HG03521 (cell line): ENCODE data around the gene LARP1.
A peak's percentile ranks its signal among the peaks of the same experiment; 100 is the strongest.
"Not testable (repeated sequence)": the region's sequence is repeated elsewhere in the genome, so short reads cannot be mapped to it uniquely, and the experiment has no call there.

ENCODE experiments used
- ATAC-seq: cut with Tn5 transposase; IDR thresholded peaks from one replicate; pipeline ENCODE4 v1.9.1; 2021; ENCODE audit warnings: mild to moderate bottlenecking, moderate library complexity; ENCODE audit not compliant: unreplicated experiment

The LARP1 gene

DNA sequence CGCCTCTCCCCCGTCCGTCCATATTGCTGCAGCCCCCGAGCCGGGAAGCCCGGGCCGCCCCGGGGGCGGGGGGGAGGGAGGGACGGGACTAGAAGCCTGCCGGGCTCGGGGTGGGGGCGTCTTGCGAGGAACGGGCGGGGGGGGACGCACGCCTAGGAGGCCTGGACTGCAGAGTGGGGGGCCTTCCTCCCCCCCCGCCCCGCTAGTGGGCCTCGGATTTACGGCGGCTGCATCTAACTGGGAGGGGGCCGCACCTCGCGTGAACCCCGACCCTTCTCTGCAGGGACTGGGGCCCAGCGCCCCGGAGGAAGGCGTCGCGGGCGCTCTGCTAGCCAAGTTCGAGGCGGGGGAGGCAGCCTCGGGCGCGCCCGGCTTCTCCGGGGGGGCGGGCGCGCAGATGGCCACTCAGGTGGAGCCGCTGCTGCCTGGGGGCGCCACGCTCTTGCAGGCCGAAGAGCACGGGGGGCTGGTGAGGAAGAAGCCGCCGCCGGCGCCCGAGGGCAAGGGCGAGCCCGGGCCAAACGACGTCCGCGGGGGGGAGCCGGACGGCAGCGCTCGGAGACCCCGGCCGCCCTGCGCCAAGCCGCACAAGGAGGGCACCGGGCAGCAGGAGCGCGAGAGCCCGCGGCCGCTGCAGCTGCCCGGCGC lies at the start of gene LARP1:
TSS of gene LARP1 (plus strand) at position 17 of the 648 bp plus-strand sequence. CDS start at position 398, 381 bp downstream.
- ATAC-seq, result no peak

DNA sequence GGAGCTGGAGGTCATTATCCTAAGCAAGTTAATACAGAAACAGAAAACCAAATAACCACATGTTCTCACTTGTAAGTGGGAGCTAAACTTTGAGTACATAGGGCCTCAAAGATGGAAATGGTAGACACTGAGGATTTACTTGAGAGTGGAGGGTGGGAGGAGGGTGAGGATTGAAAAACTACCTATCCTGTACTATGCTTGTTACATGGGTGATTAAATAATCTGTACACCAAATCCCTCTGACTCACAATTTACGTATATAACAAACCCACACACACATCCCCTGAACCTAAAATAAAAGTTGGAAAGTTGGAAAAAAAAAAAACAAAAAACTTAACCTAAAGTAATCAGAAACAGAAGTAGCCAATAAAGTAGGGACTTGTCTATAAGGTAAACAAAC lies 48.8 kb upstream of the LARP1 start:
- ATAC-seq, result no peak

DNA sequence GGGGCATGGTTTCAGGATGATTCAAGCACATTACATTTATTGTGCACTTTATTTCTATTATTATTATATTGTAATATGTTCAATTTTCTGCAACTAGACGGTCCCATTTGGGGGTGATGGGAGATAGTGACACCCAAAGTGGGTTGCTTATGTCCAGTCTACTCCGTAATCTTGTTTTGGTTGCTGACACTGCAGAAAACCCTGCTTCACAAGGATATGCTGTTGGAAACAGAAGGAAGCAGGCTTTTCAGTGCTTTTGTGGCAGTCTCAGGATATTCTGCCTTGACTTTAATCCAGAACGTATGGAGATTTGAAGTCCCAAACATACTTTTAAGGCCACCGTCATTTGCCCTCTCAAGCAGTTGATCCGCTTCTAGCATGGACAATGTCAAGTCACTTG lies 47.5 kb upstream of the LARP1 start:
- ATAC-seq, result no peak

DNA sequence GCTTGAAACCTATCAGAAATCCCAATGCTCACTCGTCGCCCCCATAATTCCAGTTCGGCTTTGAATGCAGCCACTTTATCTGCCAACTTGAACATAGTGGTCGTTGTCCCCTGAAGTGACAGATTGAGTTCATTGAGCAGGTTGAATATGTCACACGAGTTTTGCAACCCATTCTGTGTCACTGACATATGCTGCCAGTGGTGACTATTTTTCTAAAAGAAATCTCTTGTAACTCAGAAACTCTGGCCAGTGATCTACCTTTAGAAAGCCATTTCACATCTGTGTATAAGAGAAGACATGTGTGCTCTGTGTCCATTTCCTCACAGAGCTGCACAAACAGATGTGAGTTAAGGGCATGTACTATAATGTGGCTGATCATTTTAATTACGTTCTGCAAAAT lies 47.0 kb upstream of the LARP1 start:
- ATAC-seq, result no peak

DNA sequence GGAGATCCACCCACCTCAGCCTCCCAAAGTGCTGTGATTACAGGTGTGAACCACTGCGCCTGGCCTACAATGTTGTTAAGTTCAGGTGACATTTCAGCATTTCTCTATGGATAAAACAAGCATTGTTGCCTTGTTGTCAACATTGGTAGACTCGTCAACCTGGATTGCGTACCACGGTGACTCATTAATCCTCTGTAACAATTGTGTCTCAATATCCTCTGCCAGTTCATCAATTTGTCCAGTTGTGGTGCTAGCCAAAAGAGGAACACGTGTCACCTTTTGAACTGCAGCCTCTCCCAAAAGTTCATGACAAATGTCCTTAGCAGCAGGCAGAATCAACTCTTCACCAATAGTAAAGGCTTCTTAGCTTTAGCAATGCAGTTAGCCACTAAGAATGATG lies 46.3 kb upstream of the LARP1 start:
- ATAC-seq, result no peak

DNA sequence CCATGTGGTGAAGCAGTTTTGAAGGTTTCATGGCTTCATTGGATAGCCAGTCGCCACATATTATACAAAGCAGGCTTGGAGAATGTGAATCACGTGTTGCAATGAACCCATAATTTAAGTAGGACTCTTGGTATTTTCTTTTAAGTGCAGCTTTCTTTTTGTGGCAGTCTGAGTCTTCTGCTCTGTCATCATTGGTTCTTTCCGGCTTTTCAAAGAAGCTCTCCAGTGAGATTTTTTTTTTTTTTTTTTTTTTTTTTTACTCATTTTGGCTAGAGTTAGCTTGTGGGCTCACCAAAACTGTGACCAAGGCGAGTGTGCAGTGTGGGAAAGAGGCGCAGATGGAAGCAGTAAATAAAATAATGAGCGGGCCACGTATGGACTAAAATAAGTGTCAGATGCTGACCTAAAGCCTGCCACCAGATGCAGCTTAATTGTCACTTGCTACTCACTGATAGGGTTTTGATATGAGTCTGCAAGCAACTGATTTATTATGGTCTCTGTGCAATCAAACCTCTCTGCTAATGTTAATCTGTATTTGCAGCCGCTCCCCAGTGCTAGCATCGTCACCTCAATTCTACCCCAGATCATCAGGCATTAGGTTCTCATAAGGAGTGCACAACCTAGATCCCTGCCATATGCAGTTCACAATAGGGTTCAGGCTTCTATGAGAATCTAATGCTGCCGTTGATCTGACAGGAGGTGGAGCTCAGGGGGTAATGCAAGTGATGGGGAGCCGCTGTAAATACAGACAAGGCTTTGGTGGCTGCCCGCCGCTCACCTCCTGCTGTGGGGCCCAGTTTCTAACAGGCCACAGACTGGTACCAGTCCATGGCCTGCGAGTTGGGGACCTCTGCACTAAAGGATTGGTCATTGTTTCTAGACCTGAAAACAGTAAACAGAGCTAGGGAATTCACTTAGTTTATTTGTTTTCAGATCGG lies 45.5 kb upstream of the LARP1 start:
- no peak for ATAC-seq

DNA sequence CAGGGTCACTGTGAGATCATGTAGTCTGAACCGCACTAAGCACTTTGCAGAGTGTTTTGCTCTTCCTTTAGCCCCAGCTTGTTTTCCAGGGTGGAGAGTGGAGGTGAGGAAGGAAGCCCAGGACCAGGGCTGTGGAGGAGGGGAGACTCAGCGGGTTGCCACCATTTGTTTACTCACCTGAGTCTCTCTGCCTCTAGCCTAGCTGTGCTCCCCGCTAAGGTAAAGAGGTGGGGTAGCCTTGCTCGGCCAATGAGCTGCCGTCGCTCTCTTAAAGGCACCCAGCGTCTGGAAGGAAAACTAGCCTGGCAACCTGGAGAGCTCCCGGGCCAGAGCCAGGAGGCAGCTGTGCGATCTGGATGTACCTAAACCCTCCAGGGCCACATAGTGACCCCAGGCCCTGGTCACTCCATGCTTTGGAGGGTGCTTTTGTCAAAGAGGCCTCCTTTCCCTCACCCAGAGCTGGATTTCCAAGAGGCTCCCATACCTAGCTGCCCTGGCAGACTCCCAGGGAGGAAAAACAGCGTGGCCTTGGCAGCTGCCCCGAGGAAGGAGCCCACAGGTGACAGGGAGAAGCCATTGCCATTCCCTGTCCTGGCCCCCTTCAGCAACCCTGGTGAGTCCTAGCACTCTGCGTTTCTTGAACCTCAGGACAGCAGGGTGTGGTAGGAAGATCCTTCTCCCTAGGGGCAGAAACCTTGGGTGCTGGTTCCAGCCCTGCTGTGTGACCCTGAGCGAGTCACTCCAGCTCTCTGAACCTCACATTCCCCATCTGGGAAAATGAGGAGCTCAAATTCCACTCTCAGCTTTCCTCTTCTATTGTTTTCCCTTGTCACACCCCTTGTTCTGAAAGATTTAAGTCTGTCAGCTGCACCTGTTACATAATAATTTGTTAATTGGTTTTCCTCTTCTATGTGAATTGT lies 42.4 kb upstream of the LARP1 start:
- ATAC-seq, result no peak

DNA sequence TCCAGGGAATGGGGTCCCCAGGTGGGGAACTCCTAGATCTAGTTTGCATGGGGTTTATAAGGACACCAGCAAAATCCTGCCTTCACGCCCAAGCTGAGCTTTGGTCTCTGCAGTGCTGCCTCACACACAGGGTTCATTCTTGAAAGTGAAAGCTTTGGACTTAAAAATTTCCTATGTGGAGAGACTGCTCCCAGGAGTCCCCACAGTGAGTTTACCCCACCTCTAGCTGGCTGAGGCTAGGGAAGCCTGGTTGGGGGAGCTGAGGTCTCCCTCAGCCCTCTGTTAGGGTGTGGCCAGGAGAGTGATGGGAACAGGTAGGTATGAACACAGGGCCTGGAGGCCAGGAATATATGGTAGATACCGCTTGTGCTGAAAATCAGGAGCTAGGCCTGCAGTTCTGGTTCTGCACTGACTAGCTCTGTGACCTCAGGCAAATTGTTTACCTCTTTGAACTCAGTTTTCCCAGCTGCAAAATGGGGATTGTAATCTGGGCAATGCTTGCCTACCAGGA lies 41.5 kb upstream of the LARP1 start:
- no peak for ATAC-seq

DNA sequence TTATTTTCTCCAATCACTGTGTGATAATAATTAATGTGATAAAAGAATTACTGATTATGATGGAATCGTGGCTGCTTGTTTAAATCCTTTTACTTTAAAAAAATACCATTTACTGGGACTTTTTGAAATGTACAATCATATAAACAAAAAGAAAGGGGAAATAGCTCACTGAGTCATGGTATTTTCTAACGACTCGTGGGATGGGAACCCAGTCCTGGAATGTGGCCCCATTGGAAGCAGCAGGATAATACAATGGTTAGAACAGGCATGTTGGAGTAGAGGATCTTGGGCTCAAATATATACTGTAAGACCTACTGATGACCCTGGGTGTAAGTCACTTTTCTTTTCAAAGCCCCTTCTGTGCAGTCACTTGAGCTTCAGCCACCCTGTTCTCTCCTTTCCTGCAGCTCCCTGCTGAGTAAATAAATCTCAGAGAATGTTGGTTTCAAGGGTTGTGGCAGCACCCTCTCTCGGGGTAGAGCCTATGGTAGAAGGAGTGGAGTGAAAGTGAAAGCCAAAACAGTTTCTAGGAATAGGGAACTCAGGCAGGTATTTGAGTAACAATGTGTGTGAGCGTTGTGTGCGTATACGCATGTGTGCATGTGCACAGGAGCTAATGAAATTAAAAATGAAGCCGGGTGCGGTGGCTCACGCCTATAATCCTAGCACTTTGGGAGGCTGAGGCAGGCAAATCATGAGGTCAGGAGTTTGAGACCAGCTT lies 40.8 kb upstream of the LARP1 start:
- ATAC-seq, result peak; percentile 77

DNA sequence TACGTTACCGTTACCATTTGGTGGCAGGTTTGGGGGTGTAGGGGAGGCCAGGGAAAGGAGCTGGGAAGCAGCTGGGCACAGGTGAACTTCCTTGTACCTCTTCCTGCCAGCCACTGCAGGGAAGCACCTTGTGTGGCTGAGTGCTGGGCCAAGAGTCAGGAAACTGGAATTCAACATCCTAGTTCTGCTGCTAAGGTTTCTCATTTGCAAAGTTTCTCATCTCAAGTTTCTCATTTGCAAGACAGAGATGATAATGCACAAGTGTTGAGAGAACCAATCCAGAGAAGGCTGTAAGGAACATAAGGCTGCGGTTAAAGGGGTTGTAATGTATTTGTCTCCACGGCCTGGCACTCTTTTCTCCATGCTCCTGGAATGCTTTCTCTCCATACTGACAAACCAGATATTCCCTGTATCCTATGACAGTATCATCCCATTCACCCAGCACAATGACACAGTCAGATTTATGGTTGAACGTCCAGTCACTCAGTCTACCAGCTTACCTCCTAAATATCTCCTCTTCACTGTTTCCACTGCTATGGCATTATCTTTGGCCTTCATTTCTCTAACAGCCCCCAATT lies 33.6 kb upstream of the LARP1 start:
- no peak for ATAC-seq

DNA sequence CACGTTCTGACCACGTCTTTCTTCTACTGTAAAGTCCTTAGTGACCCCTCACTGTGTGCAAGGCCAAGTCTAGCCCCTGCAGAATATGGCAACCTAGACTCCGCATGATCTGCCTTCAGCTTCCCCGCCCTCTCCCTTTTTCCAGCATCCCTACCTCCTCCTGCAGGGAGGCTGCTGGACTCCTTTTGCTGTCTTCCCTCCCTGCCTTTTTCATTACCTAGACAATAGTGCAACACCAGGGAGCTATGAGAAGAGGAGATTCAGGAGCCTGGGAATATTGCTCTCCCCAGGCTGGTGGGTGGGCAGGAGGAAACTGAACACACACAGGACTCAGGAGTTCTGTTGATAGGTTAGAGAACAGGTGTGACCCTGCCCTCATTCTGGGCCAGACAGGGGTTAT lies 33.1 kb upstream of the LARP1 start:
- no peak for ATAC-seq

DNA sequence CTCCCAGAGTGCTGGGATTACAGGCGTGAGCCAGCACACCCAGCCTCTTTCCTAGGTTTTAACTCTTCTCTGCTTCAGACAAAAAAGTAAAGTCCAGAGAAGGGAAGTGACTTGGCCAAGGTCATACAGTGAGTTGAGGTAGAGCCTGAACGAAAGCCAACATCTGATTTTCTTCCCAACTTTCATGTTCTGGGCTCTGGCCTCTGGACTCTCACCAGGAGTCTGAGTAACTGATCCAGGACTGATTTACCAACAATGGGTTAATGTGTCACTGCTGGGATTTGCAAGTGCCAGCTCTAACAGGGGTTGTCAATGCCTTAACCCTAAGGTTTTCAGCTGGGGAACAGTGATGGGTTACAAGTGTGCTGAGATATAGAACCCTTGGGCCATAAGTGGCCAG lies 32.2 kb upstream of the LARP1 start:
- no peak for ATAC-seq

DNA sequence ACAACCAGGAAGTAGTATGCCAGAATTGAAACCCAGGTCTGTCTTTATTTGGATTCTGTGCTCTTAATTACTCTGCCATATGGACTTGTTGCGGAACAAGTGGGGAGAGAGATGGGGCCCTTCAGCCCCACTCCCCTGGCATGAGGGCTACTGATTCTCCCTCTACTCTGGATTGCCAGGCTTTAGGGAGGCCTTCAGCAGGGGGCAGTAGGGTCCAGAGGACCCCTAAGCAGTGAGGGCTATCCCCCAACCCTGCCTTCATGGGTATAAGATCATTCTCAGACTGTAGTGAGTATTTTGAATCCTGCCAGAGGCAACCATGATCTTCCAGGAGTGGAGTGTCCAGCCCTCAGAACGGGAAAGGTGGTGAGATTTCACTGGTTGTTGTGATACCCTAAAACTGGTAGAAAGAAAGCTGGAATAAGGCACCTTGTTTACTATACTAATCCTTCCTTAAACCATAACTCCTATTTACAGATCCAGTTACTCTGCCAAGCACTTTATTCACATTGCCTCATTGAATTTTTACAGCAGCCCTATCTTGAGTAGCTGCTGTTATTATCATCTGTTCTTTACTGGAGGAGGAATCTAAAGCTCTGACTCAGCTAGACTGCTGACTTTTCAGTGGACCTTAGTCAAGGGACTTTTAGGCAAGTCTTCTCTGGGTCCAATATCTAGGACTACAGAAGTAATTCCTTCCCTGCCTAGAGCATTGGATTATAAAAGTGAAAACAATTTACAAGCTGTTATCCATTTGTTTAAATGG lies 31.3 kb upstream of the LARP1 start:
- ATAC-seq, result no peak

DNA sequence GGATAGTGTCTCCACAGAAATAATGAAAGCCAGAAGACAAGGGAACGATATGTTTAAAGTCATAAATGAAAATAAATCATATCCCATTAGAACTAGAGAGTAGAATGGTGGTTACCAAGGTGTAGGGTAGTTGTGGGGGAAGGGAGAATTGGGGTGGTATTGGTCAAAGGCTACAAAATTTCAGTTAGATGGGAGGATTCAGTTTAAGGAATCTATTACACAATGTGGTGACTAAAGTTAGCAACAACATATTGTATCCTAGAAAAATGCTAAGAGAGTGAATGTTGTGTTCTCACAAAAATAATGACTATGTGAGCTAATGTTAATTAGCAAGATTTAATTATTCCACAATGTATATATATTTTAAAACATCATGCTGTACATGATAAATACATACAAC lies 27.8 kb upstream of the LARP1 start:
- ATAC-seq, result no peak

DNA sequence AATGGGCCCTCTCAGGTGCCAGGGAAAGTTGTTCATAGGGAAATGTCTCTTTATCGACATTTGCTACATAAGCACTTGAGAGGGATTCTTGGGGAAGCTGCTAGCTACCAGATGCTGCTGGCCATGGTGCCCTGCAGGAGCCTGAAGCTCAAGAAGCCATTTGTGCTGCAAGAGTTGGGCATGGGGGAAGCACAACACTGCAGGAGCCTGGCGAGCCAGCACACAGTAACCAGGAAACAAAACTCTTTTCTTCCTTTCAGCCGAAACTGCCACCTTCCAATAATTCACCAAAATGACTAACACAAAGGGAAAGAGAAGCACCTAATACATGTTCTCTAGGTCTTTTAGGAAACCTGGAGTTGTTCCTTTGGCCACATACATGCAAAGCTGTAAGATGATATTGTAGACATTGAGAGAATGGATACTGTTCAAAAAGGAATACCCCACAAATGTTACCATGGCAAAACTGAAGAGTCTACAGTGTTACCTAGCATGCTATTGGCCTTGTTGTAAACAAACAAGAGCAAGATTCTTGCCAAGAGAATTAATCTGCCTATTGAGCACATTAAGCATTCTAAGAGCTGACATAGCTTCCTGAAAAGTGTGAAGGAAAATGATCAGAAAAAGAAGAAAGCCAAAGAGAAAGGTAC lies 26.1 kb upstream of the LARP1 start:
- no peak for ATAC-seq

DNA sequence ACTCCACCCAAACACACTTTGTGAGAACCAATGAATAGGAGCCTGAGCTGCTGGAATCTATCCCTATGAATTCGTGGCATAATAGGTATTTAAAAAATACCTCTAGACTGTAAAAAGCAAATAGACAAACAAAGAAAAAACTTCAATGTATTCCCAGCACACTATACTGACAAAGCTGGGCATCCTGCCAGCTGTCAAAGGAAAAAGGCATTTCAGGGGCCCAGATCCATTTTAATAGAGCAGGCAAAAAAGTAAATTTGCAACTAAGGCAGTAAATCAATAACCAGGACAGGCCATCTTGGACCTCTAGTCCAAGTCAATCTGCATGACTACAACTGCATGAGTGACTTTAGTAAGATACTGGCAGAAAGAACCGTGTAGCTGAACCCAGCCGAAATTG lies 25.6 kb upstream of the LARP1 start:
- no peak for ATAC-seq

DNA sequence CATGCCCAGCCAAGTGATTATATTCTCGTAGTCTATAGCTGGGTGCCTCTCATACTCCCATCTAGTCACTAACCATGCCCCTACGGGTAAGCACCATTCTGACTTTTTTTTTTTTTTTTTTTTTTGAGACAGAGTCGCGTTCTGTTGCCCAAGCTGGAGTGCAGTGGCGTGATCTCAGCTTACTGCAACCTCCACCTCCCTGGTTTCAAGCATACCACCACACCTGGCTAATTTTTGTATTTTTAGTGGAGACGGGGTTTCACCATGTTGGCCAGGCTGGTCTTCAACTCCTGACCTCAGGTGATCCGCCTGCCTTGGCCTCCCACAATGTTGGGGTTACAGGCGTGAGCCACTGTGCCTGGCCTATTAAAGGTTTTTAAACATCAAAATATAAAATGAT lies 24.4 kb upstream of the LARP1 start:
- ATAC-seq, result not testable (repeated sequence)

DNA sequence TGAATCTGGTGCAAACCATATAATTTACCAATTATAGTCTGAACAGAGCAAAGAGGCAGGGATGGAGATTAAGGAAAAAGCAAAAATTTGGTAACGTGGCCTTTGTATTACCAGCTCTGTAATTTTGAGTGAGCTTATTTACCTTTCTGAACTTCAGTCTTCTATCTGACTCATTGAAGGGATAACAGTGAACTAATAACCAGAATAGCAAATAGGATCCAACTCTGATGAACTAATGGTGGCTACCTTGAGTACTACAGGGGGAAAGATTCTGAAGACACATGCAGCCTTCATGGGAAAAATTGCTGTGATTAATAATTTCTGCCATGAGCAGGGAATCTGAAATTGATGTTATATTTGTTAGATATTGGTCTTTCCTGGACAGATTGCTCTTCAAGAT lies 23.0 kb upstream of the LARP1 start:
- ATAC-seq, result no peak
